ENCODE results near the gene CTDSPL. TPM values are rescaled to one million over a fixed set of nuclear protein-coding genes. Genes with fewer than 3 reads are reported as not detected.

The CTDSPL gene
- total RNA-seq, 1 experiment from 2014 or later: 34.4 TPM

GRCh38 chr3:37955918-37956707 lies 94.4 kb downstream of the CTDSPL start:
- Histone ChIP-seq H3K9me2 (ENCODE audit: insufficient read depth) (no peaks in the 10 kb centered on the region), H3K27ac (ENCODE audit: low read depth, low read length) (no peak overlapping the region), H3K9me3 (ENCODE audit: control insufficient read depth in 1 of 2, insufficient read depth in 1 of 2, low read depth in 1 of 2, low read length in 2 of 2) (peaks cover 0 to 4% of the 10 kb centered on the region in 2 experiments; a peak in 1 of 4 replicates), H2AFZ (ENCODE audit: low read depth, low read length, poor library complexity, severe bottlenecking) (no peak overlapping the region), H3K36me3 (ENCODE audit: control insufficient read depth in 1 of 2, insufficient read depth in 2 of 2, low read length in 2 of 2) (no peaks in the 10 kb centered on the region), H3K27me3 (ENCODE audit: insufficient read depth, low read length) (no peaks in the 10 kb centered on the region), H3K4me2 (ENCODE audit: low read length) (no peak overlapping the region), H3K79me2 (ENCODE audit: insufficient read depth, low read length) (no peaks in the 10 kb centered on the region), H3K4me1 (ENCODE audit: control insufficient read depth in 1 of 2, insufficient read depth in 2 of 2, low read length in 2 of 2) (no peaks in the 10 kb centered on the region), H4K20me1 (ENCODE audit: insufficient read depth) (no peaks in the 10 kb centered on the region), H3K9ac (ENCODE audit: low read length) (no peak overlapping the region), H3K4me3 (replicated peaks in 1 of 2; ENCODE audit: low read depth in 1 of 2, low read length in 2 of 2) (no peak overlapping the region)
- ChIA-PET CTCF (interaction anchor here (1.1 to 1.5 kb wide), 2 partner anchors 12 to 19 kb away, joined by 3 to 5 read pairs; no protein-coding TSS in a partner anchor), RAD21 (ENCODE audit: low non-redundant PET in 1 of 2, low total read pairs in 2 of 2, uncharacterized antibody in 2 of 2, unreplicated experiment in 2 of 2) (no interaction called here), POLR2A (no interaction called here)
- TF ChIP-seq YY1 (IDR thresholded peaks at IDR 0.05; ENCODE audit: extremely low read depth, insufficient replicate concordance, low read depth, low read length) (no peak), JUND (IDR thresholded peaks at IDR 0.05) (no peak)
- TF ChIP-seq, protein P1, sequence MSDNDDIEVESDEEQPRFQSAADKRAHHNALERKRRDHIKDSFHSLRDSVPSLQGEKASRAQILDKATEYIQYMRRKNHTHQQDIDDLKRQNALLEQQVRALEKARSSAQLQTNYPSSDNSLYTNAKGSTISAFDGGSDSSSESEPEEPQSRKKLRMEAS (IDR thresholded peaks at IDR 0.05): no peak
- BruUV-seq (replicated peaks): no TSS peak
- no peak for DNase-seq (ENCODE audit: low read depth, low spot score)
- intact Hi-C loops (cut with micrococcal nuclease): no loop called here
- ATAC-seq: no peak

DNA sequence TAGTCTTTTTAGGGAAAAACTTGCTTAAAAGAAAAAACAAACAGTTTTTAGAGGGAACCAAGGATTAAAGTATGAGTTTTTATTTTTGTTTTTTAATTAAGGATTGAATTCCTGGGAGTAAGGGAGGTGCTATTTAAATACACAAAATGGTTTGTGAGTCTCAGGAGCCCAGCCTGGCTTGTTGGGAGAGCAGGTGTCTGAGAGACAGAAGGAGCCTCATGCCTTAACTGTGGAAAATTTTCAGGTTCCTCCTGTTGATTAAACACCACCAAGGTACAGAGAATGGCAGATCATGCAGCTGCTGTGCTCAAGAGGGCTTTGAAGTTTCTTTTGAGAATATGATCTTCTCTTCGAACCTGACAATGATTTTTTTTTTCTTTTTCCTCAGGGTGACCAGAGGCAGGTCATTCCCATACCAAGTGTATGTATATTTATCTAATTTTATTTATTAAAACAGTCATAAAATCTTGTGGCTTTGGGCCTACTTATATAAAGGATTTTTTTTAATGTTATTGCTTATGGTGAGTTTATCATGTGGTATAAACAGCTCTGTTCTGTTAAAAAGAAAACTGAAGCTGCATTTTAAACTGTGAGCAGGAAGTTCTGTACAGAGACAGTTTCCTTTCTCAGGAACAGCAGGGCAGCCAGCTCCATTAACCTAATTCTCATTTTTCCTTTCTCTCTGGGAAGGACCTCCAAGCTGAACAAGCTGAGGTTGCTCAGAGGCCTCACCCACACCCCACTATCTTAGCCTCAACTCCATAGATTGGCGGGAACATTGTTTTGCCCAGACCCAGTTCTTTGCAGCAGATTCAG lies 95.3 kb downstream of the CTDSPL start:
- intact Hi-C loops (cut with micrococcal nuclease): no loop called here
- BruUV-seq (replicated peaks): no TSS peak
- ChIA-PET POLR2A (no interaction called here), RAD21 (ENCODE audit: low non-redundant PET in 1 of 2, low total read pairs in 2 of 2, uncharacterized antibody in 2 of 2, unreplicated experiment in 2 of 2) (no interaction called here), CTCF (no interaction called here)
- H3K27ac ChIP-seq (ENCODE audit: low read depth, low read length): no peak overlapping the region
- no peak overlapping the region for H2AFZ ChIP-seq (ENCODE audit: low read depth, low read length, poor library complexity, severe bottlenecking)
- H3K36me3 ChIP-seq (ENCODE audit: control insufficient read depth in 1 of 2, insufficient read depth in 2 of 2, low read length in 2 of 2): no peaks in the 10 kb centered on the region
- ATAC-seq: no peak
- no peaks in the 10 kb centered on the region for H3K79me2 ChIP-seq (ENCODE audit: insufficient read depth, low read length)
- H3K27me3 ChIP-seq (ENCODE audit: insufficient read depth, low read length): no peaks in the 10 kb centered on the region
- H4K20me1 ChIP-seq (ENCODE audit: insufficient read depth): no peaks in the 10 kb centered on the region
- peaks cover 0 to 4% of the 10 kb centered on the region in 2 experiments; a peak in 1 of 4 replicates for H3K9me3 ChIP-seq (ENCODE audit: control insufficient read depth in 1 of 2, insufficient read depth in 1 of 2, low read depth in 1 of 2, low read length in 2 of 2)
- H3K4me1 ChIP-seq (ENCODE audit: control insufficient read depth in 1 of 2, insufficient read depth in 2 of 2, low read length in 2 of 2): no peaks in the 10 kb centered on the region
- no peaks in the 10 kb centered on the region for H3K9me2 ChIP-seq (ENCODE audit: insufficient read depth)
- TF ChIP-seq EZH2 (IDR thresholded peaks at IDR 0.05) (no peak), REST (IDR thresholded peaks at IDR 0.05; ENCODE audit: low read depth) (no peak), CTCF (IDR thresholded peaks at IDR 0.05 in 2 of 3, conservative IDR thresholded peaks at IDR 0.05 in 1 of 3; ENCODE audit: borderline replicate concordance in 1 of 3, insufficient read depth in 1 of 3, low read depth in 2 of 3, low read length in 2 of 3) (no peak), CEBPB (IDR thresholded peaks at IDR 0.05; ENCODE audit: low read depth) (no peak)
- TF ChIP-seq, protein P2, sequence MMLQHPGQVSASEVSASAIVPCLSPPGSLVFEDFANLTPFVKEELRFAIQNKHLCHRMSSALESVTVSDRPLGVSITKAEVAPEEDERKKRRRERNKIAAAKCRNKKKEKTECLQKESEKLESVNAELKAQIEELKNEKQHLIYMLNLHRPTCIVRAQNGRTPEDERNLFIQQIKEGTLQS (IDR thresholded peaks at IDR 0.05): no peak
- H3K9ac ChIP-seq (ENCODE audit: low read length): no peak overlapping the region
- no peak overlapping the region for H3K4me2 ChIP-seq (ENCODE audit: low read length)
- H3K4me3 ChIP-seq (replicated peaks in 1 of 2; ENCODE audit: low read depth in 1 of 2, low read length in 2 of 2): no peak overlapping the region
- no peak for DNase-seq (ENCODE audit: low read depth, low spot score)

All from HCT116 (cell line).